ENCODE measurements around the gene SLC45A2.

GRCh38 chr5:34026089-34026761 lies 41.7 kb upstream of the SLC45A2 start:
- TF ChIP-seq, protein P1, sequence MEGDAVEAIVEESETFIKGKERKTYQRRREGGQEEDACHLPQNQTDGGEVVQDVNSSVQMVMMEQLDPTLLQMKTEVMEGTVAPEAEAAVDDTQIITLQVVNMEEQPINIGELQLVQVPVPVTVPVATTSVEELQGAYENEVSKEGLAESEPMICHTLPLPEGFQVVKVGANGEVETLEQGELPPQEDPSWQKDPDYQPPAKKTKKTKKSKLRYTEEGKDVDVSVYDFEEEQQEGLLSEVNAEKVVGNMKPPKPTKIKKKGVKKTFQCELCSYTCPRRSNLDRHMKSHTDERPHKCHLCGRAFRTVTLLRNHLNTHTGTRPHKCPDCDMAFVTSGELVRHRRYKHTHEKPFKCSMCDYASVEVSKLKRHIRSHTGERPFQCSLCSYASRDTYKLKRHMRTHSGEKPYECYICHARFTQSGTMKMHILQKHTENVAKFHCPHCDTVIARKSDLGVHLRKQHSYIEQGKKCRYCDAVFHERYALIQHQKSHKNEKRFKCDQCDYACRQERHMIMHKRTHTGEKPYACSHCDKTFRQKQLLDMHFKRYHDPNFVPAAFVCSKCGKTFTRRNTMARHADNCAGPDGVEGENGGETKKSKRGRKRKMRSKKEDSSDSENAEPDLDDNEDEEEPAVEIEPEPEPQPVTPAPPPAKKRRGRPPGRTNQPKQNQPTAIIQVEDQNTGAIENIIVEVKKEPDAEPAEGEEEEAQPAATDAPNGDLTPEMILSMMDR (IDR thresholded peaks at IDR 0.05): no peak
- no peak for TF ChIP-seq EZH2 (IDR thresholded peaks at IDR 0.05)
- TF ChIP-seq EZH2phosphoT487 (IDR thresholded peaks at IDR 0.05): no peak
